HT1080 (cell line): ENCODE results near the gene RBM39. TPM values are rescaled to one million over a fixed set of nuclear protein-coding genes. Genes with fewer than 3 reads are reported as not detected.
"Not testable (repeated sequence)": the region's sequence is repeated elsewhere in the genome, so short reads cannot be mapped to it uniquely, and the experiment has no call there.

Experiments
- DNase-seq: peaks from one replicate; pipeline ENCODE4 v3.0.0-alpha.2; 2015; ENCODE audit warnings: low read depth
- total RNA-seq: library from RNA; depleted of rRNA; stranded (reverse); fragments of >200 nt; shearing (Covaris generic); gene quantifications from 2 replicates; pipeline ENCODE4 v1.2.3, GENCODE V29; 2014

RBM39 gene
- total RNA-seq, 1 experiment from 2014 or later = 197 TPM

GRCh38 chr20:35757098-35757705 is 15.1 kb upstream of the RBM39 start:
- no peak for DNase-seq

- DNase-seq = no peak
Observed at GRCh38 chr20:35756404-35756803, 14.3 kb upstream of the RBM39 start.

- no peak for DNase-seq
Observed at GRCh38 chr20:35750611-35751010, 8.6 kb upstream of the RBM39 start.

GRCh38 chr20:35744492-35744841 is 2.4 kb upstream of the RBM39 start:
- not testable (repeated sequence) for DNase-seq

- DNase-seq = no peak
Observed at GRCh38 chr20:35743693-35744491, 1.8 kb upstream of the RBM39 start.

GRCh38 chr20:35742741-35743523 is 872 bp upstream of the RBM39 start:
- DNase-seq = peak; percentile 45

- DNase-seq = peak; percentile 34
Observed at GRCh38 chr20:35739294-35740163, 2.5 kb downstream of the RBM39 start.

- DNase-seq = no peak
Observed at GRCh38 chr20:35738410-35739179, 3.5 kb downstream of the RBM39 start.

GRCh38 chr20:35737865-35738333 is 4.2 kb downstream of the RBM39 start:
- DNase-seq = no peak

GRCh38 chr20:35735826-35736470 is 6.1 kb downstream of the RBM39 start:
- DNase-seq = no peak

- no peak for DNase-seq
Observed at GRCh38 chr20:35734777-35735649, 7.0 kb downstream of the RBM39 start.

- DNase-seq = no peak
Observed at GRCh38 chr20:35734374-35734773, 7.7 kb downstream of the RBM39 start.

GRCh38 chr20:35732644-35732982 is 9.4 kb downstream of the RBM39 start:
- DNase-seq = no peak

GRCh38 chr20:35731862-35732643 is 10.0 kb downstream of the RBM39 start:
- no peak for DNase-seq

- DNase-seq = no peak
Observed at GRCh38 chr20:35731469-35731788, 10.6 kb downstream of the RBM39 start.

GRCh38 chr20:35730583-35731468 is 11.2 kb downstream of the RBM39 start:
- DNase-seq = no peak

- DNase-seq = no peak
Observed at GRCh38 chr20:35729836-35730582, 12.1 kb downstream of the RBM39 start.
